GM21515 (cell line): ENCODE data around the gene NTRK1.

Experiments
- ATAC-seq: cut with Tn5 transposase; IDR thresholded peaks from one replicate; pipeline ENCODE4 v1.9.1; 2021; ENCODE audit not compliant: unreplicated experiment

The NTRK1 gene

DNA sequence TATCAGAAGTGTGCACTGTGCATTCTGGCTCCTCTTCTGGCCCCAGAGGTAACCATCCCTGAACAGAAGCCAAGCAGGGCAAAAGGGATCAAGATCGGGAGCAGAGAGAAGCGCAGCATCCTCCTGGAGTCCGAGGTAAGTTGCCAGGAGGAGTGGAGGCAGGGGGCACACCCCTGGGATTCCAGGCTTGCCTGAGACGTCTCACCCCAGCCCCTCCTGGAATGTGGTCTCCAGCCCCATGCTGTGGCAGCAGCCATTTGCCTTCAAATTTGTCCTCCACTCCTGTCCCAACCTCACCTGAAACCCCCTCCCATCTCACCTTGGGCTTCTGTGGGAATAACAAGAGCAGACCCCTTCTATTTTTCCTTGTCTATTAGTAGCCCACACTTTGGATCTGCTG, 69.8 kb downstream of the NTRK1 start:
- no peak for ATAC-seq
